Thoracic aorta (tissue), 2 donors: ENCODE measurements around the gene CACNB1. TPM values are rescaled to one million over a fixed set of nuclear protein-coding genes. Genes with fewer than 3 reads are reported as not detected.

Experiments
- ATAC-seq: fragments of 150-250 bp; one replicate; pipeline ENCODE4 v1.8.0; 2017; ENCODE audit warnings: low read depth; ENCODE audit not compliant: insufficient number of reproducible peaks, low FRiP score
- DNase-seq: peaks from one replicate; pipeline ENCODE4 v3.0.0-alpha.2; 2020; ENCODE audit warnings: low spot score
- H3K27ac ChIP-seq, 2 donors: fragments of 200-600 bp; sonication (generic); 1 replicate in 1 of 2; 2 replicates in 1 of 2; pipeline ENCODE4 v1.5.1; 2016; ENCODE audit warnings: mild to moderate bottlenecking in 2 of 2, moderate library complexity in 2 of 2
- H3K27me3 ChIP-seq: fragments of 200-600 bp; sonication (generic); replicated peaks from 2 replicates; pipeline ENCODE4 v1.6.0; 2016; ENCODE audit warnings: mild to moderate bottlenecking; ENCODE audit not compliant: insufficient read depth
- H3K36me3 ChIP-seq: fragments of 200-600 bp; sonication (generic); one replicate; pipeline ENCODE4 v1.5.1; 2016
- H3K4me1 ChIP-seq, 2 donors: fragments of 200-600 bp; sonication (generic); 1 replicate in 1 of 2; 2 replicates in 1 of 2; pipeline versions ENCODE4 v1.5.1 to v1.6.0; 2016; ENCODE audit warnings: low read depth in 2 of 2, mild to moderate bottlenecking in 1 of 2; ENCODE audit not compliant: control insufficient read depth in 1 of 2
- H3K4me3 ChIP-seq: fragments of 200-600 bp; sonication (generic); 2 replicates; pipeline ENCODE4 v1.5.1; 2016; ENCODE audit warnings: mild to moderate bottlenecking
- H3K9me3 ChIP-seq: fragments of 200-600 bp; sonication (generic); 2 replicates; pipeline ENCODE4 v1.5.1; 2016
- total RNA-seq, 2 donors: library from RNA; depleted of rRNA; stranded (reverse); fragments of >200 nt; gene quantifications; one replicate each; pipeline versions ENCODE4 v1.1.0 to v1.2.3, GENCODE V29; 2016
- TF ChIP-seq, protein P1 (sequence below): fragments of 200-600 bp; sonication (generic); IDR thresholded peaks from one replicate; pipeline ENCODE4 v1.5.1; 2019; ENCODE audit warnings: antibody characterized with exemption

The CACNB1 gene
- total RNA-seq, 2 donors from 2014 or later = 14.3 to 15.6 TPM

DNA sequence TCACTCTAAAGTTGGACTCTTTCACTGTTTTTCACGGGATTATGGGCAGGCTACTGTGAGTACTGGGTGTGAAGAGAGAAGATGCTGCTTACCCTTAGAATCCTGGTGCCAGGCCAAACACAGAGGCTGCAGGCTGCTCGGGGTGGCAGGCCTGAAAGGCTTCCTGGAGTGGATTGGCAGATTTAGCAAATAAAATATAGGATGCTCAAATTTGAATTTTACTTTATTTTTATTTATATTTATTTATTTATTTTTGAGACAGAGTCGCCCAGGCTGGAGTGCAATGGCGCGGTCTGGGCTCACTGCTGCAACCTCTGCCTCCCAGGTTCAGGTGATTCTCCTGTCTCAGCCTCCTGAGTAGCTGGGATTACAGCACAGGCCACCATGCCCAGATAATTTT lies 43.2 kb upstream of the CACNB1 start:
- Histone ChIP-seq H3K4me1 (peaks cover 6 to 11% of the 10 kb centered on the region in 2 donors), H3K27me3 (no peaks in the 10 kb centered on the region), H3K36me3 (no peaks in the 10 kb centered on the region), H3K4me3 (no peak overlapping the region), H3K27ac (no peak overlapping the region), H3K9me3 (no peaks in the 10 kb centered on the region)
- DNase-seq = no peak
- no peak for ATAC-seq
- TF ChIP-seq, protein P1, sequence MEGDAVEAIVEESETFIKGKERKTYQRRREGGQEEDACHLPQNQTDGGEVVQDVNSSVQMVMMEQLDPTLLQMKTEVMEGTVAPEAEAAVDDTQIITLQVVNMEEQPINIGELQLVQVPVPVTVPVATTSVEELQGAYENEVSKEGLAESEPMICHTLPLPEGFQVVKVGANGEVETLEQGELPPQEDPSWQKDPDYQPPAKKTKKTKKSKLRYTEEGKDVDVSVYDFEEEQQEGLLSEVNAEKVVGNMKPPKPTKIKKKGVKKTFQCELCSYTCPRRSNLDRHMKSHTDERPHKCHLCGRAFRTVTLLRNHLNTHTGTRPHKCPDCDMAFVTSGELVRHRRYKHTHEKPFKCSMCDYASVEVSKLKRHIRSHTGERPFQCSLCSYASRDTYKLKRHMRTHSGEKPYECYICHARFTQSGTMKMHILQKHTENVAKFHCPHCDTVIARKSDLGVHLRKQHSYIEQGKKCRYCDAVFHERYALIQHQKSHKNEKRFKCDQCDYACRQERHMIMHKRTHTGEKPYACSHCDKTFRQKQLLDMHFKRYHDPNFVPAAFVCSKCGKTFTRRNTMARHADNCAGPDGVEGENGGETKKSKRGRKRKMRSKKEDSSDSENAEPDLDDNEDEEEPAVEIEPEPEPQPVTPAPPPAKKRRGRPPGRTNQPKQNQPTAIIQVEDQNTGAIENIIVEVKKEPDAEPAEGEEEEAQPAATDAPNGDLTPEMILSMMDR = no peak

DNA sequence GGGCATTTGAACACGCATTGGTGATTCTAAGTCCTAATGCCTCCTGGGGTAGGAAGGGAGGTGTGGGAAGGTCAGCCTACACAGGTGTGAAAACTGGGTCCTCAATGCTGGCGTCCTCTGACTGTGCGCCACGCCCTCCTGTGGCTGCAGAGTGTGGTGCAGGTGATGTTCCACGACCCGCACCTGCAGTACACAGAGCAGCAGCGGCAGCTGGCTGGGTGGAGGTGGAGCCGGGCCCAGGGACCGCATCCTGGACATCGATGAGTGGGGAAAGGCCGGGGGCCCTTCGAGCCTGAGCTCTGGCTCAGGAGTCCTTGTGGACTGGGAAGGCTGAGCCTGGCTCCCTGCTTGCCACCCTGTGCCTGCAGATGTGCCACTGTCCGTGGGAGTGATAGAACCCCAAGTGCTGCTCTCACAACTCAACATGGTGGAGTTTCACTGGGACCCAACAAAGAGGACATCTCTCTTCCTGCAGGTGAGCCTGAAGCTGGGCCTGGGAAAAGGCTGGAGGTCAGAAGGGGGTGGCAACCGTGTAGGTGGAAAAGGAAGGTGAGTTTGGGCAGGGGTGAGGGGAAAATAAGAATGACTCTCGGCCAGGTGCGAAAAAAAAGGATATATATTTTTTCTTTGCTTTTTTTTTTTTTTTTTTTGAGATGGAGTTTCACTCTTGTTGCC lies 42.3 kb upstream of the CACNB1 start:
- H3K27me3 ChIP-seq = no peaks in the 10 kb centered on the region
- peaks cover 6 to 11% of the 10 kb centered on the region in 2 donors for H3K4me1 ChIP-seq
- H3K36me3 ChIP-seq = no peaks in the 10 kb centered on the region
- ATAC-seq = peak; percentile 2
- H3K4me3 ChIP-seq = no peak overlapping the region
- no peaks in the 10 kb centered on the region for H3K9me3 ChIP-seq
- no peak overlapping the region for H3K27ac ChIP-seq
- TF ChIP-seq, protein P1 = peak; percentile 39
- DNase-seq = no peak

DNA sequence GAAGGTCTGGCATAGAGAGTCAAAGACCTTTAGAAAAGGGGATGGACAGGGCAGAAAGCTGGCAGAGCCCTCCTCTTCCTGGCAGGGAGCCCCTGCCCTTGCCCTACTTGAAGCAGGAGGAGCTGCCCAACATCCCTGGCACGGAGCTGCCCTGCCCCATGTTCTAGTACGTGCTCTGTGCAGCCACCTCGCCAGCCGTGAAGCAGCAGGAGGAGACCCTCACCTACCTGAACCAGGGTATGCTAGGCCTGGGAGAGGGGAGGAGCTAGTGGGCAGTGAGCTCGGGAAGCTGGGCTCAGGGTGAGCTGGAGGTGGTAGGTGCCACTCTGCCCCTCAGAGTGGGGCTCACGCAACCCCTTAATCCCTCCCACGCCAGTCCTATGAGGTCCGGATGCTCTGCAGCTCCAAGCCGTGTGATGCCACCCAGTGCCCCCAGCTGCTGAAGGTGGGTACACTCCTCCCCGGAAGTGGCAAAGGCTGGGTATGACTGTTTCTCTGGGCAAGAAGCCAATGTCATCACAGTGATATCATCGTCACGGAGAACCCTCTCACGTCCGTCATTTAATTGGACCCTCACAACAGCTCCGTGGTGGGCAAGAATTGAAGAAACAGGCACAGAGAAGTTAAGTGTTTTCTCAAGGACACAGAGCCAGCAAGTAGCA lies 41.0 kb upstream of the CACNB1 start:
- Histone ChIP-seq H3K36me3 (no peaks in the 10 kb centered on the region), H3K4me3 (peak overlapping the region; percentile 49), H3K27me3 (no peaks in the 10 kb centered on the region), H3K27ac (no peak overlapping the region), H3K4me1 (peaks cover 6 to 11% of the 10 kb centered on the region in 2 donors), H3K9me3 (no peaks in the 10 kb centered on the region)
- TF ChIP-seq, protein P1 = no peak
- ATAC-seq (no peak), DNase-seq (no peak)

DNA sequence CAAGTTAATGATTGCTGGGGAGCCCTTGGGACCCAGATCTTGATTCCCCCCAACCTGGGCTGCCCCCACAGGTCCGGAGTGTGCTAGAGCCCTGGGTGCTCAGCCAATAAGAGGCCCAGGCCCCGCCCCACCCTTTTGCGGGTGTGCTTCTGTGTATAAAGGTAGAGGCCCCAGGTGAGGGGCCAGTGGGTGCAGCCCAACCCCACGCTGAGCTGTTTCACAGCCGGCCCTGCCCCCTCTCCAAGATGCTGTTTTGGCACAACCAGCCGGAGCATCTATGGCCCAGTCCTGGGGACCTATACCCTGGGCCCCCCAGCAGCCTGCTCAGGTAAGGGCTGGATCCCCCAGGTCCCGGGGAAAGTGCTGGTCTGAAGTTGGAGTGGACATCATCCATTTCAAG lies 40.1 kb upstream of the CACNB1 start:
- TF ChIP-seq, protein P1 = no peak

GRCh38 chr17:39236981-39237441 lies 39.5 kb upstream of the CACNB1 start:
- H3K9me3 ChIP-seq = no peaks in the 10 kb centered on the region
- H3K36me3 ChIP-seq = no peaks in the 10 kb centered on the region
- no peak overlapping the region for H3K4me3 ChIP-seq
- TF ChIP-seq, protein P1 = no peak
- ATAC-seq (no peak), DNase-seq (no peak)
- H3K27me3 ChIP-seq = no peaks in the 10 kb centered on the region
- H3K4me1 ChIP-seq = peaks cover 6 to 16% of the 10 kb centered on the region in 2 donors
- H3K27ac ChIP-seq = no peak overlapping the region

More for the DNA sequence above, 40.1 kb upstream of the CACNB1 start:
- Histone ChIP-seq H3K4me1 (peaks cover 6 to 11% of the 10 kb centered on the region in 2 donors), H3K27me3 (no peaks in the 10 kb centered on the region), H3K27ac (no peak overlapping the region), H3K9me3 (no peaks in the 10 kb centered on the region), H3K36me3 (no peaks in the 10 kb centered on the region), H3K4me3 (no peak overlapping the region)
- ATAC-seq (no peak), DNase-seq (no peak)
